HG02973 (cell line): Measurements from ENCODE around the gene CKAP4.
A peak's percentile ranks its signal among the peaks of the same experiment; 100 is the strongest.

Source experiments
- ATAC-seq: cut with Tn5 transposase; IDR thresholded peaks from one replicate; pipeline ENCODE4 v1.9.1; 2021; ENCODE audit warnings: moderate library complexity; ENCODE audit not compliant: unreplicated experiment

The CKAP4 gene

DNA sequence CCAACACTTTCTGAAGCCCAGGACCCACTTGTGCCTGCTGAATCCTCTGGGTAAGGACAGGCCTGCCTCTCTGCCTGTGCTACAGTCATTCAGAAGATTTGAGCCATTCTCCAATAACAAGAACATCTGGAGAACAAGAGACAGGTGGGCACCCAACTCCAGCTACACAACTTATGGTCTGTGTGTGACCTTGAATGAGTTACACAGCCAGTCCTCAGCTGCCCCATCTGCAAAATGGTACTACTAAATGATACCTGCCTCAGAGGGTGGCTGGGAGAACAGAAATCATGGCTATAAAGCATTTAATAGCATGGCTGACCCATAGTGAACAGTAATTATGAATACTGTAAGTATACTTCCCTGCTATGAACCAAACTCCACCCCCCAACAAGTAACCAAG lies 4.2 kb downstream of the CKAP4 start:
- ATAC-seq = no peak

DNA sequence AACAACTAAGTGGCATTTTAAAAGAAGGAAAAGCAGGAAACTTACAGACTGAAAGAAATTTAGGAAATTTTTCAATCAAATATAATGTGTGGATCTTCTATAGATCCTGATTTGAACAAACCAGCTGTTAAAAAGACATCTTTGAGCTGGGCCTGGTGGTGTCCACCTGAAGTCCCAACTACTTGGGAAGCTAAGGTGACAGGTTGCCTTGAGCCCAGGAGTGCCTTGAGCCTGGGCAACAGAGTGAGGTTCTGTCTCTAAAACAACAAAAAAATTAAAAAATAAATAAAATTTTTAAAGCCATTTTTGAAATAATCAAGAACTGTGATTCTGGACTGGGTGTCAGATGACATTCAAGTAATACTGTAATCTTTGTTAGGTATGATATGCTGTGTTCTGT lies 7.0 kb downstream of the CKAP4 start:
- ATAC-seq = no peak

DNA sequence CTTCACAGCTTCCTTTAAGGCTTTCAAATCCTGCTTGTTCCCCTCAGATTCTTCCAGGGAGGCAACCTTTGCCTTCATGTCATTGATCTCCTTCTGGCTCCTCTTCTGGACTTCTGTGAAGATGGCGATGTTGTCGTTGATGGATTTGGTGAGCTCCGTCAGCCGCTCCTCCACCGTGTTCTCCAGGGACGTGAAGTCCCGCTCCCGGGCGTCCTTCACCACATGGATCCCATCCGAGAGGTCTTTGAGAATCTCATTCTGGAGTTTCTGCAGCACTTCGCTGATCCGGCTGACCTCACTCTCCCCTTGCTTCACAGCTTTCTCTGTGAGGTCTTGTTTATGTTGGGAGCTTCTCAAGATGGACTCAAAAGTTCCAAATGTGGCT lies 7.9 kb downstream of the CKAP4 start:
- ATAC-seq = no peak

DNA sequence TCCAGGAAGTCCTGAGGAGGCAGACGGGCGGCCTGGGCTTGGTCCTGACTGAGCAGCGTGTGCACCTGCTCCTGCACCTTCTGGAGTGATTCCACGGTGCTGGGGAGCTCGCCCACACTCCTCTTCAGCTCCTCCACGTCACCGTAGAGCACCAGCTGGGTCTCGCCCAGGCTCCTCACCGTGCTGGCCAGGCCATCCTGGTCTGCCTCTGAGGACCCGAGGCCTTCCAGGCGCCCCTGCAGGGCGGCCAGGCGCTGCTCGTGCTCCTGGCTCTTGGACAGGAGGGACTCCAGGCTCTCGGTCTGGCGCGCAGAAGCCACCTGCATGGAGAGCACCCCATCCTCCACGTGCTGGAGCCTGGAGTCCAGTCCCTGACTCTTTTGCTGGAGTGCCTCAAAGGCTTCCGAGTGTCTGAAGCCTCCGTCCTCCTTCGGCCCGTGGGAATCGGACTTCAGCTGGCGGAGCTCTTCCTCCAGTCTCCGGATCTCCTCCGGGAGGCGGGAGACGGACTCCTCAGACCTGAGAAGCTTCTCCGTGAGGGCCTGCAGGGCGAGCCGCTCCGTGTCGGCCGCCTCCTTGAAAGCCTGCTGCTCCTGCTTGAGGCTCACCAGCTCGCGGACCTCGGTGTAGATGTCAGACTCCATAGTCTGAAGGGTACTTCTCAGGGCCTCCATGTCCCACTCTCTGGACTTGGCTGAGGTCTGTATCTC lies 8.4 kb downstream of the CKAP4 start:
- no peak for ATAC-seq

DNA sequence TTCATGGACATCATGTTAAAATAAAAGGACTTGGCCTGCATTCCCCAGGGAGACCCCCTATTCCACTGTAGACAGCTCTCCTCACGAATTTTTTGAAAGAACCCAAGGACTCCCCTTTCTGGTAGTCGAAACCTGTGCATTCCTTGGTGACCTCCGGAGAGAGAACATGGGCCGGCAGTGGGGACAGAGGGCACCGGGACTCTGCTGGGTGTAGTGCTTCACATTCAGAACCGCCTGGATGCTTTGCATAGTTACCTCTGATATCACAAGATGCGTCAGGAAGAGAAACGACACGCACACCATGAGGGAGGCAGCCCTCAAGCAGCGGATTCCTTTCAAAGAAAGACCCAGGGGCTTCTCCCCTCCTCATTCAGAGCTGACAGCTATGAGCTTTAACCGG lies 9.7 kb downstream of the CKAP4 start:
- ATAC-seq = no peak

DNA sequence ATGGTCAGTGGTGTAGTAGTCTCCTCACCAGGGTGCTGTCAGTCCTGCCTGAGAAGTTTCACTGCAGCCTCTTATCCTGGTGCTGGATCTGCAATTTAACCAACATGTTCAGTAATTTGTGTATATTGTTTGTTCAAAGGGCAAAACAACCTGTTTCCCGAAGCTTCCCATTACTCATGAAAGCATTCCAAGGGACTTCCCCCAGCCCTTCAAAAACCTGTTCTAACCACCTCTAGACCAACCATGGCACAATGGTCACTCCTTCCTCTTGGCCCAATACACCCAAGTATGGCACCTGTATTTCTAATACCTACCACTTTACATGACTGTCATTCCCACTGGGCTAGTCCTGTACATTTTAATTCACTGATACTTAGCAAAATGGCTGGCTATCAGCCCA lies 12.1 kb downstream of the CKAP4 start:
- no peak for ATAC-seq

DNA sequence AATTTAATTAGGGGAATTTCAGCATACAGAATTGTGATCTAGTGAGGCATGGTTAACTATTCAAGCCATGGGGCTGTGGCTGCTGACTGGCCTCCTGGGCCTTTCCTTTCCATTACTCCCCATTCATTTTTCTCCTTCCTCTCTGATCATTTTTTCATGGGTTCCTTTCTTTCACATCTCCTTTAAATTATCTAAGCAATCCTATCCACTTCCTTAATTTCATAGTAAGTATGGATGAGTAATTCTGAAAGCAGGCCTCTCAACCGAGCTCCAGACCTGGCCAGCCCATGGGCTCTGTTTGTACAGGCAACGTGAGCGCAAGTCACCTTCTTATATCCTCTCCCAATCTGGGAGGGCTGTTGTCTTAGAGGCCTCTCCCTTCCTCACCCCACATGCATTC lies 13.4 kb downstream of the CKAP4 start:
- ATAC-seq = no peak

DNA sequence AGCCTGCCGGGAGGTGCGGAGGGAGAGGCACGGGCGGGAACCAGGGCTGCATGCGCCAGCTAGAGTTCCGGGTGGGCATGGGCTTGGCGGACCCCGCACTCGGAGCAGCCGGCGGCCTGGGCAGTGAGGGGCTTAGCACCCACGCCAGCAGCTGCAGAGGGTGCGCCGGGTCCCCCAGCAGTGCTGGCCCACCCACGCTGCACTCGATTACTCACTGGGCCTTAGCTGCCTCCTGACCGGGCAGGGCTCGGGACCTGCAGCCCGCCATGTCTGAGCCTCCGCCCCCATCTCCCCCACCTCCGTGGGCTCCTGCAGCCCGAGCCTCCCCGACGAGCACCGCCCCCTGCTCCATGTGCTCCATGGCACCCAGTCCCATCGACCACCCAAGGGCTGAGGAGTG lies 14.8 kb downstream of the CKAP4 start:
- ATAC-seq = no peak

DNA sequence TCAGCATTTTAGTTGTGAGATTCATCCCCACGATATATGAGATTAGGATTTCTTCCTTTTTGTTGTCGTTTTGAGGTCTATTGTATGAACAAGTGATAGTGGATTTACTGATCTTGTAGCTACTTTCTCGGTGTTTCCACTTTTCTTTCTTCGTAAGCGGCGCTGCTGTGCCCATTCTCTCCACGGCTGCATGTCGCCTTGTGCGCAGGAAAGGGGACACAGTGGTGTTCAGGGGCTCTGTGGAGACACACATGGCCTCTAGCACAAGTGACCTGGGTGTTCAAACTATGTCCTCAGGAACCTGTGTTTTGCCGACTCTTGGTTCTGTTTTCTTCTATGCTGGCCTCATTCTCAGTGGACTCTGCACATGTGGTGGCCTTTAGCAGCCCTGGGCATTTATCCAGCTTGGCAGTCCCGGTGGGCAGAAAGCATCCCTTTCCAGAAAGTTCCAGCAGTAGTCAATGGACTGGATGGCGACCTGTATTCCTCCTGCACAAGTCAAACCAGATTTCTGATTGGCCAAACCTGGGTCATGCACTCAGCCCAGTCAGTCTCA lies 18.7 kb downstream of the CKAP4 start:
- no peak for ATAC-seq

DNA sequence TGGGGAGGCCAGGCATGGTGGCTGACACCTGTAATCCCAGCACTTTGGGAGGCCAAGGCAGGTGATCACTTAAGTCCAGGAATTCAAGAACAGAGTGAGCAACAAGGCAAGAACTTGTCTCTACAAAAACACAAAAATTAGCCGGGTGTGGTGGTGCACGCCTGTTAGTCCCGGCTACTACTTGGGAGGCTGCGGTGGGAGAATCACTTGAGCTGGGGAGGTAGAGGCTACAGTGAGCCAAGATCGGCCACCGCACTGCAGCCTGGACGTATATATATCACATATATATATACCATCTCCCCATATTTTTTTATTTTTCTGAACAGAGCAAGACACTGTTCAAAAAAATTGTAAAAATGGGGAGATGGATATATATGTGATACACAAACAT lies 19.5 kb downstream of the CKAP4 start:
- ATAC-seq = no peak

DNA sequence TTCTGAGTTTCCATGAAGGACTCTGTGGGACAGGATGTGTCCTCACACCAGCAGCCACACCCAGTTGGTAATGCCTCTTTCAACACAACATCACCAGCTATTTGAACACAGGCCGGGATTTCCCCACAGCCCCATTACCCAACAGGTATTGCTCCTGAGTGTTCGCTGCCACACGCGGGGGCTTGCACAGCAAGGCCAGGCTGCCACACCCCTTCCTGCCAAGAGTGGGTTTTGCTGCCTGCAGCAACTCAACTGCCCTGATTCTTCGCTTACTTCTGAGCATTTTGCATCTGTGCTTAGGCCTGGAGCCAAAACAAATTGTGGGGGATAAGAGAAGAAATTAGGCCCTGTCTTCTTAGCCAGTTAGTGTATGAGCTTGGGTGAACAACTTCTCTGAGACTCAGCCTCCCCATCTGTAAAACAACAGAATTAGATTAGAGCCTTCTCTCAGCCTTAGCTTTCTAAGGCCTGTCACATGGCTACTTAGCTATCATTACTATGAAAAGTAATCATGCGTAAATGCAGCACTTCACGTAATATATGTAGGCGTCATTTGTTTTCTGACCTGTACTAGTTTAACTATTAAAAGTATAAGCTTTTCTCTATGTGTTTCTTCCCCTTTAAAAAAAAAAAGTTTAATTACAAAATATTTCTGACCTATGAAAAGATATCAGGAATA lies 20.0 kb downstream of the CKAP4 start:
- ATAC-seq = no peak

DNA sequence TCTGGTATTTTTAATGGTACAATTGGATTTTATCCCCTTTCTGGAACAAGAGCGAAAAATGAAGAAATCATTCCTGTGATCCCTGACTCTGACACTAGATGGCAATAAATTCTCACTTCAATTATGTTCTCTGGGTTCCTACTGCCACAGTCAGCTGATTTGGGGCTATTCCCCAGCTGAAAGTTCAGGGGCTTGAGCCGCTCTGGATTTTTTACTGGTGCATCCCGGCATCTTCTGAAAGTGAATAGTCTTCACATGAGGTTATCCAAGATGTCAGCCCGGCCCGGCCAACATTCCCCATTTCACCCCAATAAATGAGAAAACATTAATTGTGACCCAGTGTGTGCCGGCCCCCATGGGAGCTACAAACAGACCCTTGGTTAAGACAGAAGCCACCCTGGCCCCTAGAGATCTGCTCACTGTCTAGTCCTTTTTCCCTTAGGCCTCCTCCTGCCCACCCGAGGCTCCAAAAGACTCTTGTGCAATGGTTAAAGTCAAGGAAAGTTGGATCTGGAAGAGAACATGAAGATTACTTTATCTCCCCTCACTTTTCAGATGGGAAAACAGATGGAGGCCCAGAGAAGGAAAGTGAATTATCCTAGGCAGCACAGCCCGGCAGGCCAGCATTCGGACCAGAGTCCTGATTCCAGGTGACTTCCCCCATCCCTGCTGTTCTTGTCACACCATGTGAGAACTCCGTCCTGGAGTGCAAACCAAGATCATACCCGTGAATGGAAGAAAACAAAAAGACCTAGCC lies 20.8 kb downstream of the CKAP4 start:
- ATAC-seq = no peak

DNA sequence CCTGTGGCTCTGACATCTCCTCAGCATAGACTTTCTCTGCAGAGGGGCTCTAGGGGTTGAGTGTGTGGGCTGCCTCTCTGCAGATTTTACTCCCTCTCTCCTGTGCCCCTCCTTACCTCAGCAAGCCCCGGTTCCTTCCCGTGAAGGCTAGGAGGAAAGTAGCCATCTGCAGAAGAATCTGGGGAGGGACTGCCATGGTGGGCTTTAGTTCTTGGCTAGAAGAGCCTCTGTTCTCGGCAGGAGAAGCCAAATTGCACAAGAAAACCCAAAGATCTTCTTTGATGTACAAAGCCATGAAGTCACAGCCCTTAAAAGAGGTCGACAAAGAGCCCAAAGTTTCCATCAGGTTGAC lies 23.5 kb downstream of the CKAP4 start:
- no peak for ATAC-seq

DNA sequence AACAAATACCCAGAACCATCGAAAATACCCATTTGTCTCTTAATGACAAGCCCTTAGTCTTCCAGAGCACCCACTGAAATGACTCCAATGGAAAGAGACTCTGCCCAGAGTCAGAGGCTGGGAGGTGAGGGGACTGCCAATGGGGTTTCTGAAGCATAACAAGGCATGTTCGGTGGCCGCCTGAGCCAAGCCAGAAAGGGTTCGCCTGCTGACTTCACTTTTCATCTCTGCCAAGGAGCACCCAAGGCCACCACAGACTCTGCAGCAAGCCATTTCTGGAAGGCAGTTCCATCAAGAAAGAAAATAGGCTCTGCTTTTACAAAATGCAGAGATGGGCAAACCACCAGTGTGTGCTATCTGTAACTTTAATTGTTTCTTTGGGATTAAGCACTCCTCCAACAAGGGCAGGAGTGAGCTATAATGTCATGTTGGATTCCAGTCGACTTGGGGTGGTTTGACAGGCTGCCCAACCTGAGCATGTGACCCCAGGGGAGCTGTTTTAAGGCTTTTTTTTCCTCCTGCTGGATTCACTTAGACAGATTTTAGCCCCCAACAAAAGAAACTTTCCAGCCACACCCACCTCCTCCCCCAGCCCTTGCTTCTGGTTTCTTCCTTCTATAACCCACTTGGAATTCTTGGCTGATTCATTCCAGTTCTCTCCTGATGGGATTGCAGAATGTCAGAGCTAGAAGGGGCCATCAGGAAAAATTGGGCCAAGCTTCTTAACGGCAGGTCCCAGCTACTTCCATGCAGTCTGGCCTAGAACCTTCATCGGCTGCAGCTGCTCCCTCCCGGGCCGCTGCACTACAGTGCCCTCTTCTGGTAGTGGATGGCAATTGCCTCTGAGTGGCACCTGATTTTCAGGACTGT lies 24.1 kb downstream of the CKAP4 start:
- peak; percentile 67 for ATAC-seq

DNA sequence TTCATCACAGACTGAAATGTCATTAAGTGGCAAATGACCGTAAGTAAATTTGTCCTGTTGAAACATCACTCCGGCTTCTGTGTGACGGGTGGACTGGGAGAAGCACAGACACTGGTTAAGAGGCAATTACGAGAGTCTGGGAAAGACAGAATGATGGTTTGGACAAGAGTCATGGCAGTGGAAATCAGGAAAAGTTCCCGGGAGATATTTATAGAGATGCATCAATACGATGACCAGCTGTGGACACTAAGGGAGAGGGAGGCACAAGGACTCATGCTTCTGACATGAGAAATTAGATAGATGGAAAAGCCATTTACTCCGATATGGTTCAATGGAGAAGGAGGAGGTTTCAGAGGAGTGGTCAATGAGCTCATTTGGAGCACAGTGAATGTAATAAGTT lies 27.3 kb downstream of the CKAP4 start:
- ATAC-seq = no peak

DNA sequence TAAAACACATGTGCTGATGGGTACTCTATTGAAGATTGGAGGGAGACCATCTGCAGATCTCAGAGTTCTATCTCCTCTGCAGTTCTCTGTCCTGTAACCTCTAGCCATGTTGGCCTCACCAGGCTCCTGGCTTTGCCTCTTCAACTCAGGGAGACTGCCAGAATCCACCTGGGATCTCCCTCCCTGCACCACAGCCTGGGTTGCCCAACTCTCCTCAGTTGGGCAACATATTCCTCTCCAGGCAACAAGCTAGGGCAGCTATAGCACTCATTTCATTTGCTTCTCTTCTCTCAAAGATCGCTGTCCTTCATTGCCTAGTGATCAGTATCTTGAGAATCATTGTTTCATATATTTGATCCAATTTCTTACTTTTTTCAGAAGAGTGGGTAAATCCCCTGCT lies 28.8 kb downstream of the CKAP4 start:
- ATAC-seq = no peak

DNA sequence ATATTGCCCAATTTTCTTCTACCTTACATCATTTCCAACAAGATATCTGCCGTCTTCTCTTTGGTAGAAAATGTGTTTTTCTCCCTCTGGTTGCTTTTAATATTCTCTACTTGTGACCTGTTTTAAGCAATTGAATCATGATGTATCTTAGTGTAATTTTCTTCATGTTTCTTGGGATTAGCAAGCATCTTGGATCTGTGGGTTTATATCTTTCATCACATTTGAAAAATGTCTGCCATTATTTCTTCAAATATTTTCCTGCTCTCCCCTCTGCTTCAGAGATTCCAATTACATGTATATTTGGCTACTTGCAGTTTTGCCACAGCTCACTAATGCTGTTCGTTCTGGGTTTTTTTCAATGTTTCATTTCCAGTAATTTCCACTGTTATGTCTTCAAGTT lies 30.1 kb downstream of the CKAP4 start:
- no peak for ATAC-seq

DNA sequence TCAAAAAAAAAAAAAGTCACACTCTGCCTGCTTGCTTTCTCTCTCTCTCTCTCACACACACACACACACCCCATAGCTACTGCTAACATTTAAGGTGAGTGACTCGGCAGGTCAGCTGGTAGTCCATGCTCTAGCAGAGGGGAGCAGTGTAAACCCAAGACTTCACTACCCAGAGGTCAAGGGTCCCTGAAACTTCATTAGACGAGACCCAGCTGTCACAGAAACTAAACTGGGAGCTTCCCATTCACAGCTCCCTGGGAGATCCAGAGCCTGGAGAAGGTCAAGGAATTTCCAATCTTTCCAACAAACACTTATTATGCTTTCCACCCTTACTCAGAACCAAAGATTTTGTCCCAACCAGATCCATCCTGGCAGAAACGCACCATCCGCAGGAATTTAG lies 33.2 kb downstream of the CKAP4 start:
- ATAC-seq = no peak

DNA sequence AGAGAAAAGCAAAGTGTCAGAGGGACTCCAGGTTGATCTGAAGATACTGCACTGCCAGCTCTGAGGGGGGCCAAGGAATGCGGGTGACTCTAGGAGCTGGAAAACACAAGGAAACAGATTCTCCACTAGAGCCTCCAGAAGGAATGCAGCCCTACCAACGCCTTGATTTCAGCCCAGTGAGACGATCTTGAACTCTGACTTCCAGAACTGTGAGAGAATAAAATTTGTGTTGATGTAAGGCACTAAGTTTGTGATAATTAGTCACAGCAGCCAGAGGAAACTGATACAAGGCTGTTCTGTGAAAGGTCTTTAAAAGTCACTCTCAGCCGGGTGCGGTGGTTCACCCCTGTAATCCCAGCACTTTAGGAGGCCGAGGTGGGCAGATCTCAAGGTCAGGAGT lies 34.2 kb downstream of the CKAP4 start:
- no peak for ATAC-seq

DNA sequence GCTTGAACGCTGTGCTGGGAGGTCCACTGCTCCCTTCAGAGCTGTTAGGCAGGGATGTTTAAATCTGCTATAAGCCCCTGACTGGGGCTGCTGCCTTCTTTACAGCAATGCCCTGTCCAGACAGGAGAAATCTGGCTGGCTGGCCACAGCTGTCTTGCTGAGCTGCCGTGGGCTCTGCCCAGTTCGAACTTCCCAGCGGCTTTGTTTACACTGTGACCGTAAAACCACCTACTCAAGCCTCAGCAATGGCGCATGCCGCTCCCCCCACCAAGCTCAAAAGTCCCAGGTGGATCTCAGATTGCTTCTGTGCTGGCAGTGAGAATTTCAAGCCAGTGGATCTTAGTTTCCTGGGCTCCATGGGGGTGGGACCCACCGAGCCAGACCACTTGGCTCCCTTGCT lies 35.8 kb downstream of the CKAP4 start:
- no peak for ATAC-seq
